Amniotic stem cell (primary cell): ENCODE results near the gene ZNF496.
A peak's percentile ranks its signal among the peaks of the same experiment; 100 is the strongest.
"Not testable (repeated sequence)": the region's sequence is repeated elsewhere in the genome, so short reads cannot be mapped to it uniquely, and the experiment has no call there.

Experiments
- DNase-seq: peaks from one replicate; lab custom pipeline; 2025; lab: John Stamatoyannopoulos, UW

ZNF496 gene

GRCh38 chr1:247331525-247332214, at the start of gene ZNF496:
ZNF496 (minus strand) TSS chr1:247331867; CDS start chr1:247329578, 2,289 bp downstream.
- peak; percentile 72 for DNase-seq

- DNase-seq, result no peak
These were observed 46.8 kb upstream of the ZNF496 start for GRCh38 chr1:247378334-247379073.

DNA sequence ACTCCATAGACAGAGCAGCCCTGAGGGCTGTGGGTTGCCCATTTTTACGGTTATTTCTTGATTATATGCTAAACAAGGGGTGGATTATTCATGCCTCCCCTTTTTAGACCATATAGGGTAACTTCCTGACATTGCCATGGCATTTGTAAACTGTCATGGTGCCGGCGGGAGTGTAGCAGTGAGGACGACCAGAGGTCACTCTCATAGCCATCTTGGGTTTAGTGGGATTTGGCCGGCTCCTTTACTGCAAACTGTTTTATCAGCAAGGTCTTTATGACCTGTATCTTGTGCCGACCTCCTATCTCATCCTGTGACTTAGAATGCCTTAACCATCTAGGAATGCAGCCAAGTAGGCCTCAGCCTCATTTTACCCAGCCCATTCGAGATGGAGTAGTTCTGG, 46.0 kb upstream of the ZNF496 start:
- DNase-seq, result not testable (repeated sequence)

- DNase-seq, result no peak
These were observed 45.0 kb upstream of the ZNF496 start for GRCh38 chr1:247376659-247377058.

DNA sequence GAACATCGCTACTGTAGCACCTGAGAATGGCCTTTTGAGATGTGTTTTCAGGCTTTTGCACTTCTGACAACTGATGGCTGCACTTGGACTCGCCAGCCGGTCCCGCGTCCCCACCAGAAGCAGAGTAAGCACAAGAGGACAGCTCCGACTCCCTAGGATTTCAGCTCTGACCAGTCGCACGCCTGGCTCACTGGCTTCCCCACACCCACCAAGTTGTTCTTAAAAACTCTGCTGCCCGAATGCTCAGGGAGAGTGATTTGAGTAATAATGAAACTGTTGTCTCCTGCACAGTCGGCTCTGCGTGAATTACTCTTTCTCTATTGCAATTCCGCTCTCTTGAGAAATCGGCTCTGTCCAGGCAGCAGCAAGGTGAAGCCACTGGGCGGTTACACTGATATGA, 44.1 kb upstream of the ZNF496 start:
- DNase-seq, result no peak

- not testable (repeated sequence) for DNase-seq
These were observed 43.1 kb upstream of the ZNF496 start for GRCh38 chr1:247374651-247375334.

GRCh38 chr1:247373721-247374141, 42.1 kb upstream of the ZNF496 start:
- no peak for DNase-seq

DNA sequence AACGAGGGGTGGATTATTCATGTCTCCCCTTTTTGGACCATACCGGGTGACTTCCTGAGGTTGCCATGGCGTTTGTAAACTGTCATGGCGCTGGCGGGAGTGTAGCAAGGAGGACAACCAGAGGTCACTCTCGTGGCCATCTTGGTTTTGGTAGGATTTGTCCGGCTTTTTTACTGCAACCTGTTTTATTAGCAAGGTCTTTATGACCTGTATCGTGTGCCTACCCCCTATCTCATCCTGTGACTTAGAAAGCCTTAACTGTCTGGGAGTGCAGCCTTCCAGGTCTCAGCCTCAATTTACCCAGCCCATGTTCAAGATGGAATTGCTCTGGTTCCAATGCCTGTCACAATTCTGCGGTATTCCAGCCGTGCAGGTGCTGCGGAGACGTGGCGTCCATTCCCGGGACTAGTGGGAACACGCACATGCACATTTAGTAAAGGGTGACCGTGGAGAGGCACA, 40.2 kb upstream of the ZNF496 start:
- no peak for DNase-seq

DNA sequence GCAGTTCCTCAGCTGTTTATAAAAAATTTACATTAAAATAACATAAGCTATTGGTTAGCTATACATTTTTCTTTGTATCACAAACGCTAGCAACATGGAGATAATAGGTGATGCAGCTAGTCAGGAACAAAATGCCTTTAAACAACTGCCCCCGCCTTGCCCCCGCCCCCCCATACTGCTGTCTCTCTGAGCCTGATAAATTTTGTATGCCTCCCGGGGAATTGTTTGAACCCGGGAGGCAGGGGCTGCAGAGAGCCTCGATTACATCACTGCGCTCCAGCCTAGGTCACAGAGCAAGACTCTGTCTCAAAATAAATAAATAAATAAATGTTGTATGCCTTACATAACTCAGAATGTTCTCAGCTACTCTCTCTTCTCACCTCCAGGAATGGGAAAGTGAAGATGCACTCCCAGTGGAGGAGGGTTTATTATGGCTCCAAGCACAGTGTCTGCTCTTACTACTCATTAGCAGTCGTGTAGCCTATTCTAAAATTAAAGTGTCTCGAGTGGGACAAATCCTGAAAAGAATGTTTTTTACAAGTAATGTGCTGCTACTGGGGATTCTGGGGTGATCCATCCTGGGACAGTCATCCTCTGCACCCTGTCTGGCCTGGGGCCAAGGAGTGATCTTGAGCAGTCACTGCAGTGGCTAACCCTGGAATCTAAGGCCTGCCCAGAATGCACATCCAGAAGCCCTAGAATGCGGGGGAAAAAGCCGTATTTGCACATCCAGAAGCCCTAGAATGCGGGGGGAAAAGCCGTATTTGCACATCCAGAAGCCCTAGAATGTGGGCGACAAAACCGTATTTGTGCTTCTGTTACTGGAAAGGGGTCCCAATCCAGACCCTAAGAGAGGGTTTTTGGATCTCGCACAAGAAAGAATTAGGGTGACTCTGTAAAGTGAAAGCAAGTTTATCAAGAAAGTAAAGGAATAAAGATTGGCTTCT, 39.4 kb upstream of the ZNF496 start:
- no peak for DNase-seq

DNA sequence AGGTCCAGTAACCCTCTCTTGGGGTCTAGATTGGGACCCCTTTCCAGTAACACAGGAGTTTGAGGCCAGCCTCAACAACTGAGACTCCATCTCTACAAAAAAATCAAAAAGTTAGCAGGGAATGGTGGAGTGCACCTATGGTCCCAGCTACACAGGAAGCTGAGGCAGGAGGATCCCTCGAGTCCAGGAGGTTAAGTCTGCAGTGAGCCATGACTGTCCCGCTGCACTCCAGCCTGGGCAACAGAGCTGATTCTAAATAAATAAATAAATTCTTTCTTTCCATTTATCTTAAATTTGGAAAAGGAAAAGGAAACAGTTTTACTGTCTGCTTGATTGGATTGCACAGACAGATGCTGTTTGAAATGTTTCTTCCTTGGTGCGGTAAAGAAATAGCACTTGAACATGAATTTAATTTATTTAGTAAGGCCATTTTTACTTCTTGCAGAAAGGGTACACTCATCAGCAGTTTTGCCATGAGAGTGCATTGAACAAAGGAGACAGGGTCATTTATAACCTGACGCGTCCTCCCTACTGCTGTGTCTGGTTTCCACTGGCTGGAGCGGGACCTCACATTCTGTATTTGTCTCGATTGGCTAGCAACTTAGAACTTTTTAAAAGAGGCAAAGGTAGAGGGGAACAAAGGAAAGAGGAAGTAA, 37.0 kb upstream of the ZNF496 start:
- no peak for DNase-seq

GRCh38 chr1:247367786-247368422, 36.2 kb upstream of the ZNF496 start:
- DNase-seq, result no peak

DNA sequence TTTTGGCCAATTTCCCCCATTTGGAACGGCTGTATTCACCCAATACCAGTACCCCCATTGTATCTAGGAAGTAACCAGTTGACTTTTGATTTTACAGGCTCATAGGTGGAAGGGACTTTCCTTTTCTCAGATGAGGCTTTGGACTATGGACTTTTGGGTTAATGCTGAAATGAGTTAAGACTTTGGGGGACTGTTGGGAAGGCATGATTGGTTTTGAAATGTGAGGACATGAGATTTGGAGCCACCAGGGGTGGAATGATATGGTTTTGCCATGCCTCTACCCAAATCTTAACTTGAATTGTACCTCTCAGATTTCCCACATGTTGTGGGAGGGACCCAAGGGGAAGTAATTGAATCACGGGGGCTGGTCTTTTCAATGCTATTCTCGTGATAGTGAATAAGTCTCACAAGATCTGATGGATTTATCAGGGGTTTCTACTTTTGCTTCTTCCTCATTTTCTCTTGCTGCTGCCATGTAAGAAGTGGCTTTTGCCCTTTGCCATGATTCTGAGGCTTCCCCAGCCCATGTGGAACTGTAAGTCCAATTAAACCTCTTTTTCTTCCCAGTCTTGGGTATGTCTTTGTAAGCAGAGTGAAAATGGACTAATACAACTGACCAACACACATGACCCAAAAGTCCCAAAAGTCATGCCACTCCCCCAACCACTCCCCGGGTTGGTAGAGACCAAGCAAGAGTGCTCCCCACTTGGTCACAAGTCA, 35.4 kb upstream of the ZNF496 start:
- no peak for DNase-seq

GRCh38 chr1:247366345-247366744, 34.7 kb upstream of the ZNF496 start:
- DNase-seq, result not testable (repeated sequence)

DNA sequence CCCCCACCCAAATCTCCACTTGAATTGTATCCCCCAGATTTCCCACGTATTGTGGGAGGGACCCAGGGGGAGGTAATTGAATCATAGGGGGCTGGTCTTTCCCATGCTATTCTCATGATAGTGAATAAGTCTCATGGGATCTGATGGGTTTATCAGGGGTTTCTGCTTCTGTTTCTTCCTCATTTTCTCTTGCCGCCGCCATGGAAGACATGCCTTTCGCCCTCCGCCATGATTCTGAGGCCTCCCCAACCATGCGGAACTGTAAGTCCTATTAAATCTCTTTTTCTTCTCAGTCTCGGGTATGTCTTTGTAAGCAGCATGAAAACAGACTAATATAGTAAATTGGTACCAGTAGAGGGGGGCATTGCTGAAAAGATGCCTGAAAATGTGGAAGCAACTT, 33.4 kb upstream of the ZNF496 start:
- DNase-seq, result no peak

DNA sequence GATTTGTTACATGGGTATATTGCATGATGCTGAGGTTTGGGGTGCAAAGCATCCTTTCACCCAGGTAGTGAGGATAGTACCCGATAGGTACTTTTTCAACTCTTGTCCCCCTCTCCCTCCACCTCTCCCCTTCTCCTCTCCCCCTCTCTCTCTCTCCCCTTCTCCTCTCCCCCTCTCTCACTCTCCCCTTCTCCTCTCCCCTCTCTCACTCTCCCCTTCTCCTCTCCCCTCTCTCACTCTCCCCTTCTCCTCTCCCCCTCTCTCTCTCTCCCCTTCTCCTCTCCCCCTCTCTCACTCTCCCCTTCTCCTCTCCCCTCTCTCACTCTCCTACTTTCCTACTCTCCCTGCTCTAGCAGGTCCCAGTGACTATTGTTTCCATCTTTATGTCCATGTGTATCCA, 31.3 kb upstream of the ZNF496 start:
- DNase-seq, result not testable (repeated sequence)

- no peak for DNase-seq
These were observed 30.5 kb upstream of the ZNF496 start for GRCh38 chr1:247362153-247362552.

DNA sequence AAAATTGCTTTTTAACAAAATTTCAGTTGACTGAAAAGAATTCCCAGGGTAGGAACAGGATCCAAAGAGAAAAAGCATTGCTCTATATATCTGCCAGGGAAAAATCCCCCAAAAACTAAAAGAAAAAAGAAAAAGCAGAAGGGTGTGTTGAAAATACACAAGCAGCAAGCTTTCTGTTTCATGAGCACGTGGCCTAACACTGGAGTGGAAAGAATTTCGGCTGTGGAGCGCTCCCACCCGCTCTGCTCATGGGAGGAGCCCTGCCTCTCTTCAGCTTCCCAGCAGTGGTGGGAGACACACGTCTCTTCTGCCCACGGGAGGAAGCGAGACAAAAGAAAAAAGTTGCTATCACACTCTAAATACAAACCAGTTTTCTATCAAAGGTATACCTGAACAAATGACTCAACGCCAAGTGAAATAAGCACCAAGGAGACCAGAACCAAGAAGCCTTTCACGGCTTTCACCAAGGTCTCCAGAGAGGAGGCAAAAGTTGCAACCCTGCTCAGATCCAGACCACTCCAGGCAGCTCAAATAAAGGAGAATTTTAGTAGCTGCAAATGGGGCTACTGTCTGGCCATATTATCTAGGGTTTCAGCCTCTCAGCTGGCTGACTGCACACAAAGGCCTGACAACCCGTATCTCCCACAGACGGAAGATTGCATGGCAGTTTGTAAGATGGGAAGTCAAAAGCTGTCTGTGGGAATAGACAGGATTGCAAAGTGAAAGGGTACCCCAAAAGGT, 29.5 kb upstream of the ZNF496 start:
- no peak for DNase-seq

- DNase-seq, result no peak
These were observed 28.6 kb upstream of the ZNF496 start for GRCh38 chr1:247360116-247360898.
